HepG2 (cell line): Measurements from ENCODE around the gene CST3. TPM values are rescaled to one million over a fixed set of nuclear protein-coding genes. Genes with fewer than 3 reads are reported as not detected.

Source experiments
- CC2D1A ChIP-seq: sonication (generic); formaldehyde crosslinking; IDR thresholded peaks from 2 replicates; pipeline ENCODE4 v1.8.1; 2023; ENCODE audit warnings: mild to moderate bottlenecking, missing genetic modification reagents
- FOXP1 ChIP-seq, 2 experiments: fragments of 450-650 bp in 1 of 2; IDR thresholded peaks; 2 replicates each; pipeline ENCODE4 v1.6.1; 2017 to 2018; ENCODE audit warnings: antibody characterized with exemption in 1 of 2
- TMF1 ChIP-seq: sonication (generic); formaldehyde crosslinking; IDR thresholded peaks from 2 replicates; pipeline ENCODE4 v1.8.1; 2022; ENCODE audit warnings: low read depth, missing genetic modification reagents
- ZNF3 ChIP-seq: IDR thresholded peaks from 2 replicates; pipeline ENCODE4 v1.7.0; 2017; ENCODE audit warnings: inconsistent platforms
- ZNF616 ChIP-seq: sonication (generic); formaldehyde crosslinking; IDR thresholded peaks from 2 replicates; pipeline ENCODE4 v1.5.0; 2020; ENCODE audit warnings: low read depth, mild to moderate bottlenecking, missing genetic modification reagents
- ZNF720 ChIP-seq: sonication (generic); formaldehyde crosslinking; IDR thresholded peaks from 2 replicates; pipeline ENCODE4 v1.4.0; 2020; ENCODE audit warnings: missing genetic modification reagents
- ZNF781 ChIP-seq: sonication (generic); formaldehyde crosslinking; IDR thresholded peaks from 2 replicates; pipeline ENCODE4 v1.5.1; 2020; ENCODE audit warnings: borderline replicate concordance, mild to moderate bottlenecking, missing genetic modification reagents; ENCODE audit errors: not compliant biosample characterization
- ZNF850 ChIP-seq: sonication (generic); formaldehyde crosslinking; conservative IDR thresholded peaks from 2 replicates; pipeline ENCODE4 v1.9.0; 2021; ENCODE audit warnings: mild to moderate bottlenecking, missing genetic modification reagents
- ZNF879 ChIP-seq: sonication (generic); formaldehyde crosslinking; IDR thresholded peaks from 2 replicates; pipeline ENCODE4 v1.8.1; 2023; ENCODE audit warnings: missing genetic modification reagents
- ZSCAN21 ChIP-seq: sonication (generic); formaldehyde crosslinking; IDR thresholded peaks from 2 replicates; pipeline ENCODE4 v1.8.0; 2022; ENCODE audit warnings: mild to moderate bottlenecking, missing genetic modification reagents, moderate library complexity, borderline replicate concordance
- polyA plus RNA-seq, 8 experiments: library from polyadenylated mRNA; depleted of rRNA in 3 of 8; stranded (reverse) in 7 of 8; unstranded in 1 of 8; fragments of >200 nt; fragmentation: Illumina TruSeq in 4 of 8; extraction: Trizol in 4 of 8; gene quantifications; 2 replicates each; pipeline versions ENCODE4 v1.2.1 to v1.2.3, GENCODE V29; 2011 to 2016; ENCODE audit warnings: low read depth in 4 of 8, missing spikeins in 1 of 8, mixed read lengths in 1 of 8; ENCODE audit not compliant: insufficient read depth in 1 of 8
- total RNA-seq, 5 experiments: library from RNA; depleted of rRNA; stranded (reverse); fragments of >200 nt; fragmentation: Illumina TruSeq; extraction: Trizol; gene quantifications; 2 replicates each; pipeline ENCODE4 v1.2.3, GENCODE V29; 2016; ENCODE audit warnings: low read depth in 1 of 5
- TF ChIP-seq, protein P1 (sequence below): sonication (generic); formaldehyde crosslinking; IDR thresholded peaks from 2 replicates; pipeline ENCODE4 v1.4.0; 2020; ENCODE audit warnings: missing genetic modification reagents

CST3 gene
- total and polyA plus RNA-seq, 2 of the 13 experiments (the other 11 are each of a cell fraction or from before 2014, with no cell fraction given): 690 to 1,005 TPM

DNA sequence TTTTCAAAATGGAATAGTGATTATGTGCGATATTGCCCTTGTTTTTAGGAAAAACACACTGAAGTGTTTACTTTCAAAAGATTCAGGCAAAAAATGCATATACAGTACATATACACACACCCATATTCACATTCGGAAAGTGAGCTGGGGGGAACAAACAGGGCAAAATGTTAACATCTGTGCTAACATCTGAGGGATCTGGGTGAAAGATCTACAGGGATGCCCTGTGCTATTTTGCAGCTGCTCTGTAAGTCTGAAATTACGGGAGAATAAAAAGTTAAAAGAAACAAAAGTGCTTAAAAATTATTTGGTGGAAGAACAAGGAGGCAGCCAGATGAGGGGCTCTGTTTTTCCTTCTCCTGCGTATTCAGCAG is 860 bp downstream of the CST3 start (continued):
- TF ChIP-seq, protein P1, sequence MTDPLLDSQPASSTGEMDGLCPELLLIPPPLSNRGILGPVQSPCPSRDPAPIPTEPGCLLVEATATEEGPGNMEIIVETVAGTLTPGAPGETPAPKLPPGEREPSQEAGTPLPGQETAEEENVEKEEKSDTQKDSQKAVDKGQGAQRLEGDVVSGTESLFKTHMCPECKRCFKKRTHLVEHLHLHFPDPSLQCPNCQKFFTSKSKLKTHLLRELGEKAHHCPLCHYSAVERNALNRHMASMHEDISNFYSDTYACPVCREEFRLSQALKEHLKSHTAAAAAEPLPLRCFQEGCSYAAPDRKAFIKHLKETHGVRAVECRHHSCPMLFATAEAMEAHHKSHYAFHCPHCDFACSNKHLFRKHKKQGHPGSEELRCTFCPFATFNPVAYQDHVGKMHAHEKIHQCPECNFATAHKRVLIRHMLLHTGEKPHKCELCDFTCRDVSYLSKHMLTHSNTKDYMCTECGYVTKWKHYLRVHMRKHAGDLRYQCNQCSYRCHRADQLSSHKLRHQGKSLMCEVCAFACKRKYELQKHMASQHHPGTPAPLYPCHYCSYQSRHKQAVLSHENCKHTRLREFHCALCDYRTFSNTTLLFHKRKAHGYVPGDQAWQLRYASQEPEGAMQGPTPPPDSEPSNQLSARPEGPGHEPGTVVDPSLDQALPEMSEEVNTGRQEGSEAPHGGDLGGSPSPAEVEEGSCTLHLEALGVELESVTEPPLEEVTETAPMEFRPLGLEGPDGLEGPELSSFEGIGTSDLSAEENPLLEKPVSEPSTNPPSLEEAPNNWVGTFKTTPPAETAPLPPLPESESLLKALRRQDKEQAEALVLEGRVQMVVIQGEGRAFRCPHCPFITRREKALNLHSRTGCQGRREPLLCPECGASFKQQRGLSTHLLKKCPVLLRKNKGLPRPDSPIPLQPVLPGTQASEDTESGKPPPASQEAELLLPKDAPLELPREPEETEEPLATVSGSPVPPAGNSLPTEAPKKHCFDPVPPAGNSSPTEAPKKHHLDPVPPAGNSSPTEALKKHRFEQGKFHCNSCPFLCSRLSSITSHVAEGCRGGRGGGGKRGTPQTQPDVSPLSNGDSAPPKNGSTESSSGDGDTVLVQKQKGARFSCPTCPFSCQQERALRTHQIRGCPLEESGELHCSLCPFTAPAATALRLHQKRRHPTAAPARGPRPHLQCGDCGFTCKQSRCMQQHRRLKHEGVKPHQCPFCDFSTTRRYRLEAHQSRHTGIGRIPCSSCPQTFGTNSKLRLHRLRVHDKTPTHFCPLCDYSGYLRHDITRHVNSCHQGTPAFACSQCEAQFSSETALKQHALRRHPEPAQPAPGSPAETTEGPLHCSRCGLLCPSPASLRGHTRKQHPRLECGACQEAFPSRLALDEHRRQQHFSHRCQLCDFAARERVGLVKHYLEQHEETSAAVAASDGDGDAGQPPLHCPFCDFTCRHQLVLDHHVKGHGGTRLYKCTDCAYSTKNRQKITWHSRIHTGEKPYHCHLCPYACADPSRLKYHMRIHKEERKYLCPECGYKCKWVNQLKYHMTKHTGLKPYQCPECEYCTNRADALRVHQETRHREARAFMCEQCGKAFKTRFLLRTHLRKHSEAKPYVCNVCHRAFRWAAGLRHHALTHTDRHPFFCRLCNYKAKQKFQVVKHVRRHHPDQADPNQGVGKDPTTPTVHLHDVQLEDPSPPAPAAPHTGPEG (CRISPR knock-in tag): no peak
- no peak for TF ChIP-seq ZNF720 (CRISPR knock-in tag)
- no peak for TF ChIP-seq FOXP1 (IDR thresholded peaks at IDR 0.05)
- no peak for TF ChIP-seq FOXP1 (CRISPR knock-in tag; IDR thresholded peaks at IDR 0.05)
- TF ChIP-seq CC2D1A: 0 out of 2 replicates have a peak, but pooled peaks have one; percentile 19
- 0 out of 2 replicates have a peak, but pooled peaks have one; percentile 7 for TF ChIP-seq ZNF3 (CRISPR knock-in tag)
- peak; percentile 60 for TF ChIP-seq ZNF781 (CRISPR knock-in tag)
- TF ChIP-seq TMF1 (CRISPR knock-in tag): no peak
- TF ChIP-seq ZSCAN21 (CRISPR knock-in tag): no peak; the same call in 1 of the 2 replicates
- no peak for TF ChIP-seq ZNF850
- TF ChIP-seq ZNF616 (CRISPR knock-in tag): no peak
- TF ChIP-seq ZNF879 (CRISPR knock-in tag): 0 out of 2 replicates have a peak, but pooled peaks have one; percentile 17
